Panc1 (cell line): Measurements from ENCODE around the gene ZDHHC11B. TPM values are rescaled to one million over a fixed set of nuclear protein-coding genes. Genes with fewer than 3 reads are reported as not detected.
"Not testable (repeated sequence)": the region's sequence is repeated elsewhere in the genome, so short reads cannot be mapped to it uniquely, and the experiment has no call there.

ENCODE experiments used
- ATAC-seq: fragments of 200-7000 bp; cut with Tn5 transposase; 2 replicates; pipeline ENCODE4 v1.9.1; 2020; ENCODE audit warnings: mild to moderate bottlenecking, moderate library complexity
- BruUV-seq: library from RNA; stranded (reverse); fragments of 400-500 nt; replicated peaks from 2 replicates; lab custom pipeline; 2021; lab: Mats Ljungman, UMichigan
- CTCF ChIA-PET: fragments of 300-600 bp; sonication (Branson Sonifier 250); formaldehyde crosslinking; loops from one replicate; lab custom pipeline; 2022; ENCODE audit warnings: antibody characterized with exemption; lab: Charles Lee
- POLR2A ChIA-PET: fragments of 300-600 bp; sonication (Branson Sonifier 250); formaldehyde crosslinking; loops from one replicate; lab custom pipeline; 2022; ENCODE audit warnings: antibody characterized with exemption; lab: Charles Lee
- DNase-seq: peaks from one replicate; pipeline ENCODE4 v3.0.0-alpha.2; 2010; ENCODE audit warnings: low read depth, low spot score
- H3K27ac ChIP-seq: 2 replicates; pipeline ENCODE4 v1.5.1; 2011; ENCODE audit warnings: mild to moderate bottlenecking, low read length, inconsistent platforms
- H3K27me3 ChIP-seq: fragments of 200-500 bp; sonication (Bioruptor generic); 2 replicates; pipeline ENCODE4 v1.6.0; 2014; ENCODE audit warnings: low read length, inconsistent platforms; ENCODE audit not compliant: control insufficient read depth, insufficient read depth
- H3K36me3 ChIP-seq: fragments of 200-500 bp; sonication (Bioruptor generic); 2 replicates; pipeline ENCODE4 v1.5.1; 2014; ENCODE audit warnings: inconsistent platforms, mild to moderate bottlenecking, low read length, moderate library complexity; ENCODE audit not compliant: control insufficient read depth, insufficient read depth
- H3K4me1 ChIP-seq: 2 replicates; pipeline ENCODE4 v1.5.1; 2011; ENCODE audit warnings: inconsistent platforms, mild to moderate bottlenecking, low read length, moderate library complexity; ENCODE audit not compliant: control insufficient read depth, insufficient read depth
- H3K4me3 ChIP-seq, 2 experiments: 2 replicates each; pipeline ENCODE4 v1.5.1; 2011 to 2012; ENCODE audit warnings: low read depth in 2 of 2, low read length in 2 of 2, mild to moderate bottlenecking in 2 of 2, inconsistent platforms in 1 of 2, moderate library complexity in 1 of 2
- H3K9me3 ChIP-seq: fragments of 200-500 bp; sonication (Bioruptor generic); 2 replicates; pipeline ENCODE4 v1.5.1; 2014; ENCODE audit warnings: low read depth, mild to moderate bottlenecking, inconsistent platforms, low read length, moderate library complexity; ENCODE audit not compliant: control insufficient read depth, insufficient read depth
- CTCF ChIP-seq: fragments of 450-650 bp; IDR thresholded peaks from 2 replicates; pipeline ENCODE4 v1.5.1; 2017; ENCODE audit warnings: mild to moderate bottlenecking
- POLR2AphosphoS5 ChIP-seq: IDR thresholded peaks from 2 replicates; pipeline ENCODE4 v1.6.1; 2012; ENCODE audit warnings: mild to moderate bottlenecking, low read depth, low read length, moderate library complexity
- REST ChIP-seq, 2 experiments: IDR thresholded peaks; 2 replicates each; pipeline ENCODE4 v1.6.1; 2011 to 2012; ENCODE audit warnings: low read depth in 2 of 2, control low read depth in 1 of 2, low read length in 1 of 2, mild to moderate bottlenecking in 1 of 2, moderate library complexity in 1 of 2; ENCODE audit not compliant: insufficient read depth in 1 of 2
- SIN3A ChIP-seq: IDR thresholded peaks from 2 replicates; pipeline ENCODE4 v1.6.1; 2012; ENCODE audit warnings: low read depth, mild to moderate bottlenecking, low read length, moderate library complexity, borderline replicate concordance; ENCODE audit not compliant: insufficient read depth
- TCF7L2 ChIP-seq: IDR thresholded peaks from 2 replicates; pipeline ENCODE4 v1.6.1; 2011; ENCODE audit warnings: mild to moderate bottlenecking, low read depth, low read length, inconsistent platforms
- in situ Hi-C: cut with HindIII; loops from 2 replicates; pipeline ENCODE4 v1.10.0; 2016; ENCODE audit warnings: low sequenced_read_pairs, low pct_unique_long_range_greater_than_20kb
- intact Hi-C: fragments of 100-400 bp; cut with micrococcal nuclease; formaldehyde crosslinking; loops from one replicate; pipeline ENCODE4 v1.10.0; 2022; ENCODE audit not compliant: unreplicated experiment
- total RNA-seq: library from RNA; stranded (reverse); gene quantifications from one replicate; pipeline ENCODE4 v1.2.1, GENCODE V29; 2021; ENCODE audit not compliant: unreplicated experiment

Gene ZDHHC11B
- total RNA-seq, 1 experiment from 2014 or later: 1.4 TPM

DNA sequence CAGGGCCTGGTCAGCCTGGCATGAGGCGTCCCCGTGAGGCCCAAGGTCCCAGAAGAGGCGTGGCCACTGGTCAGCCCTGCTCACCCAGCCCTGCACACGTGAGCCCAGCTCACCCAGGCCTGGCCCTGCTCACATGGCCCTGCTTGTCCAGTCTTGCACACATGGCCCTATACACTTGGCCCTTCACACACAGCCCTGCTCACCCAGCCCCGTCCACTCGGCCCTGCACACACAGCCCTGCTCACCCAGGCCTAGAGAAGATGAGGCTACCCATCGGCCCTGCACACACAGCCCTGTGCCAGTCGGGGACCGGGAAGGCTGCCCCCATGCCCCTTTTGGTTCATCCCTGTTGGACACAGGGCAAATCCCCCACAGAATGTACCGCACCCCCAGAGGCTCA lies 28.4 kb downstream of the ZDHHC11B start:
- CTCF ChIA-PET: no interaction called here
- intact Hi-C loops: no loop called here
- no TSS peak for BruUV-seq

DNA sequence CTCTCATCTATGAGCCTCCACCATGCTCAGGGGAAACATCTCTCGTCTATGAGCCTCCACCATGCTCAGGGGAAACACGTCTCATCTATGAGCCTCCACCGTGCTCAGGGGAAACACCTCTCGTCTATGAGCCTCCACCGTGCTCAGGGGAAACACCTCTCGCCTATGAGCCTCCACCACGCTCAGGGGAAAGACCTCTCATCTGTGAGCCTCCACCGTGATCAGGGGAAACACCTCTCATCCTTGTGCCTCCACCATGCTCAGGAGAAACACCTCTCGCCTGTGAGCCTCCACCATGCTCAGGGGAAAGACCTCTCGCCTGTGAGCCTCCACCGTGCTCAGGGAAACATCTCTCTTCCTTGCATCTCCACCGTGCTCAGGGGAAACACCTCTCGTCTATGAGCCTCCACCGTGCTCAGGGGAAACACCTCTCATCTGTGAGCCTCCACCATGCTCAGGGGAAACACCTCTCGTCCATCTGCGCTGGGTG lies 30.3 kb downstream of the ZDHHC11B start:
- H3K9me3 ChIP-seq, POLR2A ChIA-PET, H3K27me3 ChIP-seq, H3K36me3 ChIP-seq, ATAC-seq, BruUV-seq, H3K4me3 ChIP-seq, CTCF ChIA-PET, H3K27ac ChIP-seq, in situ Hi-C loops, H3K4me1 ChIP-seq, DNase-seq, intact Hi-C loops: not testable (repeated sequence)

More for the DNA sequence above, 28.4 kb downstream of the ZDHHC11B start:
- Histone ChIP-seq H3K27me3 (no peaks in the 10 kb centered on the region), H3K27ac (no peak overlapping the region), H3K9me3 (no peaks in the 10 kb centered on the region), H3K4me1 (peaks cover 8% of the 10 kb centered on the region; the same call in 1 of the 2 replicates), H3K36me3 (no peaks in the 10 kb centered on the region), H3K4me3 (no peak overlapping the region)
- POLR2A ChIA-PET: no interaction called here
- in situ Hi-C loops: no loop called here
- no peak; the same call in 1 of the 2 replicates for ATAC-seq
- TF ChIP-seq REST (IDR thresholded peaks at IDR 0.05; ENCODE audit: insufficient read depth in 1 of 2, low read depth in 2 of 2, low read length in 1 of 2): no peak
- TF ChIP-seq SIN3A: no peak
- no peak for TF ChIP-seq TCF7L2
- TF ChIP-seq CTCF: no peak
- TF ChIP-seq POLR2AphosphoS5: no peak
- no peak for DNase-seq

DNA sequence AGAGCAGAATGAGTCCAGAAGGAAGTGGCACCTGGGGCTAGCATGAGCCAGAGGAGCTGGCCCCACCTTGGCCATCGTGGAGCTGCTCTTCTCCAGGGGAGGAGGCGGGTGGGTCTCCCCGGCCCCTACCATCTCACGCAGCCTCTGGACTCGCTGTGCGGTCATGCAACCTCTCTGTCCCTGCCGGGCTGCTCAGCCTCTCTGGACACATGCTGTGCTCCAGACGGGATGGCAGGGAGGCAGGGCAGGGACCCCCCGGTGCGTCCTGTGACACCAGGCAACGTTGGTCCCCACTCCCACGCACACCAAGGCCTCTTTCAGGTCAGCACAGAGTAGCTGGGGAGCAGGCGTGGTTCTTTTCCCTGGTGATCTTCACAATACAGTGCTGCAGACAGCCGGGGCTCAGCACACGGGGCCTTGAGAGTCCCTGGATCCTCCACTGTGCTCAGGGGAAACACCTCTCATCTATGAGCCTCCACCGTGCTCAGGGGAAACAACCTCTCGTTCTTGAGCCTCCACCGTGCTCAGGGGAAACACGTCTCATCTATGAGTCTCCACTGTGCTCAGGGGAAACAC lies 30.9 kb downstream of the ZDHHC11B start:
- ATAC-seq, BruUV-seq, H3K4me3 ChIP-seq, POLR2A ChIA-PET, H3K36me3 ChIP-seq, CTCF ChIA-PET, H3K27ac ChIP-seq, H3K27me3 ChIP-seq, intact Hi-C loops, DNase-seq, H3K4me1 ChIP-seq, in situ Hi-C loops, H3K9me3 ChIP-seq: not testable (repeated sequence)

- POLR2A ChIA-PET: not testable (repeated sequence)
Observed at GRCh38 chr5:752532-753115, 31.9 kb downstream of the ZDHHC11B start.

GRCh38 chr5:751992-752391 lies 32.5 kb downstream of the ZDHHC11B start:
- in situ Hi-C loops, H3K27ac ChIP-seq, ATAC-seq: not testable (repeated sequence)

More at GRCh38 chr5:752532-753115, 31.9 kb downstream of the ZDHHC11B start:
- intact Hi-C loops, H3K9me3 ChIP-seq, CTCF ChIA-PET, H3K36me3 ChIP-seq, H3K27me3 ChIP-seq, ATAC-seq, in situ Hi-C loops, H3K4me3 ChIP-seq, BruUV-seq, H3K4me1 ChIP-seq, H3K27ac ChIP-seq, DNase-seq: not testable (repeated sequence)

More at GRCh38 chr5:751992-752391, 32.5 kb downstream of the ZDHHC11B start:
- H3K9me3 ChIP-seq, DNase-seq, H3K27me3 ChIP-seq, H3K36me3 ChIP-seq, CTCF ChIA-PET, BruUV-seq, H3K4me1 ChIP-seq, intact Hi-C loops, POLR2A ChIA-PET, H3K4me3 ChIP-seq: not testable (repeated sequence)
